Fibroblast of skin of back (primary cell): Measurements from ENCODE around the gene LFNG.

Source experiments
- DNase-seq: peaks from one replicate; pipeline ENCODE4 v3.0.0-alpha.2; 2013

Gene LFNG

GRCh38 chr7:2484868-2485267 lies 34.7 kb upstream of the LFNG start:
- no peak for DNase-seq

DNA sequence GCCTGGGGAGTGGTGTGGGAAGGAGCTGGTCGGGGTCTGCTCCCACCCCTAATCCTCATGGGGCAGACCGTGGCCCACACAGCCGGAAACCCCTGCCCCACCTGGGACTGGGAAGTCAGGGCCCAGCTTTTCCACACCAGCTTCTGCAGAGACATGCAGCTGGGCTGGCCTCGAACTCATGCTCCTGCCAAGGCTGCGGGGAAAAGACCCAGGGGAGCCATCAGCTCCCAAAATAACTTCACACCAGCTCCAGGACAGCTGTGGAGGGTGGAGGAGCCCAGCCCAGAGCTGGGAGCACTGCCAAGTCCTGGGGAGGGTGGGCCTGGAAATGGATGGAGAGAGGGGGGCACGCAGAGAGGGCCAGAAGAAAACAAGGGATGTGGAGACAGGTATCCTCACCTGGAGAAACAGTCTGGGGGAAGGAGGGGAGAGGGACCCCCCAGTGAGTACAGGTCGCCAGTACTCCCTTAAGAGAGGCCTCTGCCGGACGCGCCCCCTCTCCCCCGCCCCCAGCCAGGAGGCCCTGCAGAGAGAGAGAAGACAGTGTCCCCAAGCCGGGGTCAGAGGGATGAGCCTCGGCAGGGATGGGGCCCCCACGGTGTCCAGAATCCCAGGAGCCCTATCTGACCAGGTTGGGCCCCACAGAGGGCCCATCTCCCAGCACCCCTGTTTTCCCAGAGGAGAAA lies 31.8 kb upstream of the LFNG start:
- peak; percentile 18 for DNase-seq

DNA sequence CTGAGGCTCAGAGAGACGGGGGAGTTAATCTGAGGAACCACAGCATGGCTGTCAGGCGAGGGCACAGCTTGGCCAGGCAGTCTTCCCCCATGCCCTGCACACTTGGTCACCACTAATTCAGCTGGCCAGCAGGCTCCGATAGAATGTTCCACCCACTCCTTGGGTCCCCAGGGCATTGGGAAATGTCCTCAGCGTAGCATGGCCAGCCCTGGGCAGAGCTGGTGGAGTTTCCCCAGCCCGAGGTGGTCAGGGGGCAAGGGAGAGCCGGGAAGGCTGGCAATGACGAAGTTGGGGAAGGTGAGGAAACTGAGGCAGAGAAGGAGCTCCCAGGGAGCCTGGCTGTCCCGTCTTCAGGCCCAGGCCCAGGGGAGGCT lies 31.3 kb upstream of the LFNG start:
- DNase-seq: peak; percentile 44

- no peak for DNase-seq
These were observed 30.9 kb upstream of the LFNG start for GRCh38 chr7:2488681-2489080.

DNA sequence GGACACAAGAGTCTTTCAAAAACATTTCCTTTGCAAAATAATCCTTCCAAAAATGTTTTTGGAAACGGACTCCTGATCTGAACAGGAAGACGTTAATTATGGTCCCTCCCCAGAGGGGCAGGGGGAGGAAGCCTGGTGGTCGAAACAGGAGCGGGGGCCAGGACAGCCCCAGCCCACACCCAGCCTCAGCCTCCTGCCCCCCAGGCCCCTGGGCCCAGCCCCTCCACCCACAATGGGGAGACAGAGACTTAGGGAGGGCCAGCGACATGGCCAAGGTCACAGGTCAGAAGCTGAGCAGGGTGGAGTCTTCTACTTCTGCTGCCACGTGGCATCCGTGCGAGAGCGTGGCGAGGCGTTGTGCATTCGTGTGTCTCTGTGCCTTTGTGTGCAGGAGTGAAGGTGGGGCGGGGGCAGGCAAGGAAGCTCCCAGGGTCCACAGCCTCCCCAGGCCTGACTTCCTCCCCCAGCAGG lies 29.4 kb upstream of the LFNG start:
- no peak for DNase-seq

GRCh38 chr7:2492038-2492437 lies 27.5 kb upstream of the LFNG start:
- DNase-seq: no peak

DNA sequence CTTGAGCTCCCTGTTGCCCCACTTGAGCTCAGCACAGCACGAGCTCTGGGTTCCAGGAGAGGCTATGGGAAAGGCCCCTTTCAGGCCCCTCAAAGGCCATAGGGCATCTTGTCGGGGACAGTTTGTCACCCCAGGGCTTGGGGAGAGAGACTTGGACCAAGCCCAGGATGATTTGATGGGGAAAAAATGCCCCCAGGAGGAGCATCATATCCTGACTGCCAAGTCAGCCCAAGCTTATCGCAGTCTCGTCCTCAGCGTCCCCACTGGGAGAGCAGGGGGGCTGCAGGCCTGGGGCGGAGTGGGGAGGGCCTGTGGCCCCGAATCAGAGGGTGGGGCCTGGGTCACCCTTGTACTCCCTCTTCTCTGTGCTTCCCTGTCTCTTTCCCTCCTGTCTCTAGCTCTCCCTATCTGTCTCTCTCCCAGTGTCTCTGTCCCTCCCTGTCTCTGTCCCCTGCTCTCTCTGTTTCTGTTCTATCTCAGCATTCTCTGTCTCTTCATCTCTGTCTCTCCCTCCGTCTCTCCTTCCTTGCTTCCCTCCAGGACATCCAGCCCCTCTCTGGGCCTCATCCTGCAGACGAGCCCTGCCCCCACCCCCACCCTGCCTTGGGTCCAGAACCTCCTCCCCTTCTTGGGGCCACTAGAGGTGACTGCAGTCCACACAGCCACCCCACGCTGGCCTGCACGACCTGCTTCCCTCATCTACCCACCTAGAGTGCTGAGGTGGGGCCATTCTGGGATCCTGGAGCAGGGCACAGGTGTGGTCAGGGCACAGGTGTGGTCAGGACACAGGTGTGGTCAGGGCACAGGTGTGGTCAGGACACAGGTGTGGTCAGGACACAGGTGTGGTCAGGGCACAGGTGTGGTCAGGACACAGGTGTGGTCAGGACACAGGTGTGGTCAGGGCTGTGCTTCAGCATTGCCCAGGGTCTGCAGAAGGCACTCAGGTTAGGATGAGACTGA lies 26.1 kb upstream of the LFNG start:
- peak; percentile 66 for DNase-seq

DNA sequence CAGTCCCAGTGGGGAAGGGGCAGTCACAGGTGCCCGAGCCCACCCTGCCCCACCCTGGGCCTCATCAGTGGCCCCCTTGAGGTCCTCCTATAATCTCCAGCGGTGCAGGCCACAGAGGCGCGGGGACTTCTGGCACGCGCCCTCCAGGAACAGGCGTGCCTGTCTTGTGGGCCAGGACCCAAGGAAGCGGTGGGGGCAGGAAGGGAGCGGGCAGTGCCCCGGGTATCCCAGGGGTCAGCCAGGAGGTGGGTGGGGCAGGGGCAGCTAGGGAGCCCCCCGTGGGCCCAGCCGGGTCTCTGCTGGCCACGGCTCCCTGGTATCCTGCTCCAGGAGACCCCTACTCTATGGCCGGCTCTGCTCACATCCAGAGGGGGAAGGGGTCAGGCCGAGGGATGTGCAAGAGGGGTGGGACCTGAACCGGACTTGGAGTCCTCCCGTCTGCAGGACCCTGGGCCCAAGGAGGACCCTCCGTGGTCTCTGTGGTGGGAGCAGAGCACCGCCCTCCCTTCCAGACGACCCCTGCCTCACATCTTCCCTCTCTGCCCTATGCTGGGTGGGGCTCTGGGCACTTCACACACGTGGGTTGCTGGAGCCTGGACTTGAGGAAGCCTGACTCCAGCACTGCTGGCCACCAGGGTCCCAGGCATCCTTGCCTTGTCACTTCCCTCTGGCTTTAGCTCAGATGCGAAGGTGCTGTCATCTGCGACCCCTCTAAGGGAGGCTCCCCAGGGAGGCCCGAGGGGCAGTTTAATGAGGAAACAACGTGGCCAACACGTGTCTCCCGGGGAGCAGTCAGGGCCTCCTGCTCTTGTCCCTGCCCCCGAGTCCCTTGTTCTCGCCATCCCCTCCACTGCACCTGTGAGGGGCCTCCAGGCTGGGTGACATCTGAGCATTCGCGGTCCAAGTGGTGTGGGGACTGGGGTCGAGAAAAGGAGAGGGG lies 25.1 kb upstream of the LFNG start:
- DNase-seq: no peak

DNA sequence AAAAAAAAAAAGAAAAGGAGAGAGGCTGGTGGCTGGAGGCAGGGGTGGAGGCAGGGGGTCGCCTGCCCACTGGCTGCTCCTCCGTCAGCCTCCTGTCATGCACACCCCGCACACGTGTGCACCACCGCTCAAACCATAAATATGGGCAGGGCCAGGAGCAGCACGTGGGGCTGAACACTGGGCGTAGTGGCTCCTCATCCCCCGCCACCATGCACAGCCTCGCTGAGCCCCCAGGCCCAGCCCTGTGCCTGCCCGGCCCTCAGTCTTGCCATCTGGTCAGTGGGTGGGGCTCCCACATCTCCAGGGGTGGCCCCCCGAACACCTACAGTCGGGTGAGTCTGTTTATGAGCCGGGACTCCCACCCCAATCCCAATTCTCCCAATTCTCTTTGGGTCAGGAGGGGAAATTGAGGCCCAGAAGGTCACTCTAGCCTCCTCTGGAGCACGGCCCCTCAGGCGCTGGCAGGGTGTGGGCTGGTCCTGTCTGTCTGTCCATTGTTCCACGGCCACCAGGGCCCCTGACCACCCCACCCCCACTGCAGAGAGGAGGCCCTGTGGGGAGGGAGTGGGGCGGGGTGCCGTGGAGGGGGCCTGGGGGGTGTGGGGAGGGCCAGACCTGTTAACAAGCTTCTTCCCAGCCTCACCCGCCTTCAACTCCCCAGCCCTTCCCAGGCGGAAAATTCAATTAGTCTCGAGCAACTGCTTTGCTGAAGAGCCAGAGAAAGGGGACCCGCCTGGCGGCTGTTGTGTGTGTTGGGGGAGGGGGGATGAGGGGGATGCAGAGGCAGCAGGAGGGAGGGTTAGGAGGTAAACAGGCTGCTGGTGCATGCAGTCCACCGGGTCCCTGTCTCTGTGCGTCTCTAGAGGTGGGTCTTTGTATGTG lies 23.9 kb upstream of the LFNG start:
- no peak for DNase-seq

GRCh38 chr7:2496375-2496774 lies 23.2 kb upstream of the LFNG start:
- DNase-seq: no peak

DNA sequence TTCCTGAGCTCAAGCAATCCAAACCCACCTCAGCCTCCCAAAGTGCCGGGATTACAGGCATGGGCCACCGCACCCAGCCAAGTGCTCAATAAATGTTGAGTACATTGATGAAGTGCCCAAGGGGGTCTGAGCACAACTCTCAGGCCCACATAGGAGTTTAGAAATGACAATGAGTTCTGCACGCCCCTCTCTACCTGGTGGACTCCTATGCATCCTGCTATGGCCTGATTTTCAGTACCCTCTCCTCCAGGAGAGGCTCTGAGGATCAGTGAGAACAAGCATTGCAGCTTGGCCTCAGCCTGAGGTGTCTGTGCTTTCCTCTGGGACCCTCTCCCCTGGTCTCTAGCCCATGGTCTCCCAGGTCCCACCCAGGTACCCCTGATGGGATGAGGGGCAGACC lies 22.5 kb upstream of the LFNG start:
- DNase-seq: no peak

- DNase-seq: no peak
These were observed 21.9 kb upstream of the LFNG start for GRCh38 chr7:2497500-2498336.

DNA sequence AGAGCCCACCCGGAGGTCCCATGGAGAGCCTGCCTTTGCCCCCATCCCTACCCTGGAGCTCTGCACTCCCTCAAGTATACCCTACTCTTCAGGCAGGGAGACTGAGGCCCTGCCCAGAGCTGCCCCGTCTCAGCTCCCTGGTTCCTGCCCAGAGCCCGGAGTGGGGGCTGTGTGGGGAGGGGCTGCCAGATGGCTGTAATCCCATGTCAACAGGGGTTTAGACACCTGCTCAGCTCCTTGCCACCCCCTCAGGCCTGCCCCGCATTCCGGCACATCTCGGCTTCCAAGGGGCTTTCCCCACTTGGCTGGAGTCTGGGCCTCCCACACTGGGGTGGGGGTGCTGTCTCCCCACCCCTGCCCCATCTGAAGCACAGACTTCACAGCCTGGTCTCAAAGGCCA lies 20.9 kb upstream of the LFNG start:
- DNase-seq: no peak

GRCh38 chr7:2499181-2499580 lies 20.4 kb upstream of the LFNG start:
- no peak for DNase-seq

- no peak for DNase-seq
These were observed 19.7 kb upstream of the LFNG start for GRCh38 chr7:2499719-2500430.

DNA sequence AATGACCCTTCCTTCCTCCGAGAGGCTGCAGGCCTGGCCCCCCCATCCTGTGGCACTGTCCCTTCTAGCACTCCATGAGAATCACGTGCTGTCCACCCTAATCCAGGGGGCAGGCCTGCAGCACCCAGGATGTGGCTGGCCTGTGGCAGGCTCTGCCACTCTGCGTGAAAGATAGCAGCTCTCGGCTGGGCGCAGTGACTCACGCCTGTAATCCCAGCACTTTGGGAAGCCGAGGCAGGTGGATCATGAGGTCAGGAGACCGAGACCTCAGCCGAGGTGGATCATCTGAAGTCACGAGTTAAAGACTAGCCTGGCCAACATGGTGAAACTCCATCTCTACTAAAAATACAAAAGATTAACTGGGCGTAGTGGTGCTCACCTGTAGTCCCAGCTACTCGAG lies 18.9 kb upstream of the LFNG start:
- no peak for DNase-seq

DNA sequence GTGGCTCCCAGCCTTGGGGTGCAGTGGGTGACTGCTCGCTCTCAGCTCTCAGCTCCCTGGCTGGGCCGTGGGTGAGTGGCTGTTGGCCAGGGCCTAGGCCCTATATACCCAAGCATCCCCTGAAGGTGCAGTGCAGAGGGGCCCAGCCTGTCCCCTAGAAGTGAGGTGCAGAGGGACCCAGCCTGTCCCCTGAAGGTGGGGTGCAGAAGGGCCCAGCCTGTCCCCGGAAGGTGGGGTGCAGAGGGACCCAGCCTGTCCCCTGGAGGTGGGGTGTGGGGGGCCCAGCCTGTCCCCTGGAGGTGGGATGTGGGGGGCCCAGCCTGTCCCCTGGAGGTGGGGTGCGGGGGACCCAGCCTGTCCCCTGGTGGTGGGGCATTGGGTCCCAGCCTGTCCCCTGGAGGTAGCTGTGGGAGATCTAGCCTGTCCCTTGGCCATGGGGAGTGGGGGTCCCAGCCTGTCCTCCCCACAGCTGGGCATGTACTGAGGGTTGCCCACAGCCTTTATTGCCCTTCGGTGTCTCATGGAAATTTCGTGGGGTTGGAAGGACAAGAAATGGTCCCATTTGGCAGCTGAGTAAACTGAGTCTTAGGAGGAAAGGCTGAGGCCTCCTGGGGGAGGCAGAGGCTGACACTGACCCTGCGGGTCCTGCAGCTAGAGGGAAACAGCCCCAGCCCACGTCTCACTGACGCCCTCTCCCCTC lies 17.5 kb upstream of the LFNG start:
- DNase-seq: no peak

GRCh38 chr7:2502647-2502966 lies 17.0 kb upstream of the LFNG start:
- DNase-seq: no peak
